A549 (cell line): Measurements from ENCODE around the gene UBE2N.
"Not testable (repeated sequence)": the region's sequence is repeated elsewhere in the genome, so short reads cannot be mapped to it uniquely, and the experiment has no call there.

Experiments used
- CHD2 ChIP-seq: fragments of 150-350 bp; IDR thresholded peaks from 2 replicates; pipeline ENCODE4 v1.6.1; 2014; ENCODE audit warnings: low read length; ENCODE audit not compliant: partially characterized antibody
- CTCF ChIP-seq: fragments of >200 bp; sonication (Bioruptor Twin); formaldehyde crosslinking; IDR thresholded peaks from 3 replicates; pipeline ENCODE4 v1.5.1; 2016
- E2F6 ChIP-seq: IDR thresholded peaks from 2 replicates; pipeline ENCODE4 v1.6.1; 2012; ENCODE audit warnings: low read depth, borderline replicate concordance
- EP300 ChIP-seq, 2 experiments: fragments of >200 bp; sonication (Bioruptor Twin); formaldehyde crosslinking; IDR thresholded peaks; 2 replicates in 1 of 2; 3 replicates in 1 of 2; pipeline ENCODE4 v1.6.1; 2016 to 2017
- MAZ ChIP-seq: fragments of 150-350 bp; IDR thresholded peaks from 2 replicates; pipeline ENCODE4 v1.6.1; 2014; ENCODE audit warnings: antibody characterized with exemption, low read depth, low read length, borderline replicate concordance
- PBX3 ChIP-seq: IDR thresholded peaks from 2 replicates; pipeline ENCODE4 v1.6.1; 2012
- POLR2A ChIP-seq: IDR thresholded peaks from 2 replicates; pipeline ENCODE4 v1.6.1; 2012; ENCODE audit warnings: mild to moderate bottlenecking, low read length
- RAD21 ChIP-seq, 2 experiments: fragments of >200 bp in 1 of 2; sonication (Bioruptor Twin) in 1 of 2; formaldehyde crosslinking in 1 of 2; IDR thresholded peaks in 1 of 2; conservative IDR thresholded peaks in 1 of 2; 2 replicates in 1 of 2; 3 replicates in 1 of 2; pipeline ENCODE4 v1.6.1; 2012 to 2018; ENCODE audit warnings: inconsistent platforms in 1 of 2
- RCOR1 ChIP-seq: fragments of 150-350 bp; IDR thresholded peaks from 2 replicates; pipeline ENCODE4 v1.6.1; 2014; ENCODE audit warnings: antibody characterized with exemption, low read length, low read depth
- SMC3 ChIP-seq: fragments of >200 bp; sonication (Bioruptor Twin); formaldehyde crosslinking; IDR thresholded peaks from 3 replicates; pipeline ENCODE4 v1.6.1; 2018; ENCODE audit warnings: inconsistent platforms
- USF2 ChIP-seq: fragments of 450-650 bp; IDR thresholded peaks from 2 replicates; pipeline ENCODE4 v1.6.1; 2014; ENCODE audit warnings: antibody characterized with exemption

- not testable (repeated sequence) for TF ChIP-seq CTCF; EP300 (IDR thresholded peaks at IDR 0.05); CHD2; RCOR1; RAD21 (conservative IDR thresholded peaks at IDR 0.05 in 1 of 2, IDR thresholded peaks at IDR 0.05 in 1 of 2); SMC3; POLR2A; USF2; E2F6; MAZ; PBX3
Measured at GRCh38 chr12:93409343-93410187, 32.2 kb downstream of the UBE2N start.
